Astrocyte (in vitro differentiated cells and primary cell): Measurements from ENCODE around the gene GOSR2. TPM values are rescaled to one million over a fixed set of nuclear protein-coding genes. Genes with fewer than 3 reads are reported as not detected.
"Not testable (repeated sequence)": the region's sequence is repeated elsewhere in the genome, so short reads cannot be mapped to it uniquely, and the experiment has no call there.

Source experiments
- DNase-seq: peaks from one replicate; pipeline ENCODE4 v3.0.0-alpha.2; 2010; ENCODE audit warnings: low read depth
- FAIRE-seq: peaks from 2 replicates; lab custom pipeline; 2011; peaks lifted over from hg19 to GRCh38; lab: Jason Lieb, UNC
- H2AFZ ChIP-seq: 2 replicates; pipeline ENCODE4 v1.6.0; 2012; ENCODE audit warnings: low read depth, low read length, inconsistent platforms
- H3K27ac ChIP-seq: 2 replicates; pipeline ENCODE4 v1.5.1; 2011; ENCODE audit warnings: low read depth, low read length, inconsistent platforms
- H3K27me3 ChIP-seq: 2 replicates; pipeline ENCODE4 v1.6.0; 2011; ENCODE audit warnings: low read length, inconsistent platforms; ENCODE audit not compliant: insufficient read depth
- H3K36me3 ChIP-seq: 2 replicates; pipeline ENCODE4 v1.5.1; 2011; ENCODE audit warnings: low read length, inconsistent platforms; ENCODE audit not compliant: insufficient read depth
- H3K4me1 ChIP-seq: 2 replicates; pipeline ENCODE4 v1.5.1; 2011; ENCODE audit warnings: low read length, inconsistent platforms; ENCODE audit not compliant: insufficient read depth
- H3K4me2 ChIP-seq: 2 replicates; pipeline ENCODE4 v1.6.0; 2012; ENCODE audit warnings: low read length, inconsistent platforms
- H3K4me3 ChIP-seq: 2 replicates; pipeline ENCODE4 v1.5.1; 2011; ENCODE audit warnings: low read depth, mild to moderate bottlenecking, low read length, inconsistent platforms; ENCODE audit not compliant: insufficient read depth
- H3K79me2 ChIP-seq: 2 replicates; pipeline ENCODE4 v1.6.0; 2012; ENCODE audit warnings: mild to moderate bottlenecking, low read length, inconsistent platforms; ENCODE audit not compliant: insufficient read depth
- H3K9ac ChIP-seq: 2 replicates; pipeline ENCODE4 v1.6.0; 2012; ENCODE audit warnings: mild to moderate bottlenecking, low read length, inconsistent platforms
- H3K9me3 ChIP-seq: 2 replicates; pipeline ENCODE4 v1.5.1; 2012; ENCODE audit warnings: low read depth, mild to moderate bottlenecking, low read length, inconsistent platforms; ENCODE audit not compliant: insufficient read depth
- H4K20me1 ChIP-seq: 2 replicates; pipeline ENCODE4 v1.6.0; 2012; ENCODE audit warnings: low read length, inconsistent platforms; ENCODE audit not compliant: insufficient read depth
- H3K27ac Mint-ChIP-seq: one replicate; pipeline ENCODE4 v1.8.0; 2021; ENCODE audit warnings: mild to moderate bottlenecking, mixed read lengths; ENCODE audit not compliant: unreplicated experiment
- H3K27me3 Mint-ChIP-seq: one replicate; pipeline ENCODE4 v1.8.0; 2021; ENCODE audit warnings: low read depth, mixed read lengths; ENCODE audit not compliant: unreplicated experiment
- H3K36me3 Mint-ChIP-seq: one replicate; pipeline ENCODE4 v1.8.0; 2021; ENCODE audit warnings: low read depth, mixed read lengths; ENCODE audit not compliant: unreplicated experiment
- H3K4me1 Mint-ChIP-seq: one replicate; pipeline ENCODE4 v1.8.0; 2021; ENCODE audit warnings: low read depth, mixed read lengths; ENCODE audit not compliant: unreplicated experiment
- H3K4me3 Mint-ChIP-seq: one replicate; pipeline ENCODE4 v1.8.0; 2021; ENCODE audit warnings: mild to moderate bottlenecking, moderate library complexity, mixed read lengths; ENCODE audit not compliant: unreplicated experiment
- H3K9me3 Mint-ChIP-seq: one replicate; pipeline ENCODE4 v1.8.0; 2021; ENCODE audit warnings: mild to moderate bottlenecking, mixed read lengths; ENCODE audit not compliant: unreplicated experiment
- CTCF ChIP-seq: IDR thresholded peaks from 2 replicates; pipeline ENCODE4 v1.5.1; 2011; ENCODE audit warnings: low read depth, mild to moderate bottlenecking, inconsistent platforms, low read length, moderate library complexity; ENCODE audit not compliant: insufficient read depth
- EZH2 ChIP-seq: IDR thresholded peaks from 2 replicates; pipeline ENCODE4 v1.6.1; 2012; ENCODE audit warnings: mild to moderate bottlenecking, low read length, inconsistent platforms; ENCODE audit not compliant: insufficient read depth
- total RNA-seq: library from RNA; stranded (reverse); gene quantifications from 2 replicates; pipeline ENCODE4 v1.2.1, GENCODE V29; 2021

The GOSR2 gene
- total RNA-seq, 1 donor from 2014 or later, result 67.0 TPM

- Histone ChIP-seq H3K79me2 (no peaks in the 10 kb centered on the region), H3K4me2 (no peak overlapping the region), H3K9me3 (no peaks in the 10 kb centered on the region), H3K27ac (no peak overlapping the region), H3K4me3 (no peak overlapping the region), H3K27me3 (peaks cover 26% of the 10 kb centered on the region), H2AFZ (no peak overlapping the region), H3K9ac (no peak overlapping the region), H3K36me3 (no peaks in the 10 kb centered on the region), H4K20me1 (no peaks in the 10 kb centered on the region), H3K4me1 (no peaks in the 10 kb centered on the region)
- Mint-ChIP-seq H3K9me3 (no peaks in the 10 kb centered on the region), H3K4me1 (peaks cover 6% of the 10 kb centered on the region), H3K36me3 (peaks cover 10% of the 10 kb centered on the region), H3K4me3 (no peak overlapping the region), H3K27me3 (peaks cover 12% of the 10 kb centered on the region), H3K27ac (no peak overlapping the region)
- TF ChIP-seq EZH2 (no peak), CTCF (no peak)
- DNase-seq (no peak), FAIRE-seq (no peak)
Measured at GRCh38 chr17:46952115-46952514, 29.2 kb downstream of the GOSR2 start.

GRCh38 chr17:46953191-46953590 lies 30.2 kb downstream of the GOSR2 start:
- FAIRE-seq, H3K9ac ChIP-seq, H3K27ac ChIP-seq, H3K4me1 Mint-ChIP-seq, H3K9me3 ChIP-seq, H3K4me3 ChIP-seq, H3K36me3 ChIP-seq, H3K4me2 ChIP-seq, H3K9me3 Mint-ChIP-seq, H3K27ac Mint-ChIP-seq, H3K79me2 ChIP-seq, H3K4me1 ChIP-seq, H4K20me1 ChIP-seq, H2AFZ ChIP-seq, DNase-seq, H3K4me3 Mint-ChIP-seq: not testable (repeated sequence)
- H3K27me3 ChIP-seq, result peaks cover 26% of the 10 kb centered on the region
- H3K27me3 Mint-ChIP-seq, result peaks cover 10% of the 10 kb centered on the region
- peaks cover 18% of the 10 kb centered on the region for H3K36me3 Mint-ChIP-seq

- Histone ChIP-seq H3K4me3 (no peak overlapping the region), H2AFZ (no peak overlapping the region), H3K9me3 (peaks cover 3% of the 10 kb centered on the region), H3K27ac (no peak overlapping the region), H3K36me3 (no peaks in the 10 kb centered on the region), H3K9ac (no peak overlapping the region), H3K79me2 (no peaks in the 10 kb centered on the region), H3K27me3 (peaks cover 21% of the 10 kb centered on the region), H4K20me1 (no peaks in the 10 kb centered on the region), H3K4me1 (no peaks in the 10 kb centered on the region), H3K4me2 (no peak overlapping the region)
- Mint-ChIP-seq H3K4me1 (peaks cover 7% of the 10 kb centered on the region), H3K36me3 (peaks cover 20% of the 10 kb centered on the region), H3K27me3 (peaks cover 9% of the 10 kb centered on the region), H3K9me3 (peaks cover 10% of the 10 kb centered on the region), H3K27ac (no peak overlapping the region), H3K4me3 (no peak overlapping the region)
- no peak for DNase-seq
- TF ChIP-seq CTCF (no peak), EZH2 (no peak)
- FAIRE-seq, result no peak
Measured at GRCh38 chr17:46958041-46958591, 35.2 kb downstream of the GOSR2 start.
